ENCODE data around the gene KLHDC1.

KLHDC1 gene

DNA sequence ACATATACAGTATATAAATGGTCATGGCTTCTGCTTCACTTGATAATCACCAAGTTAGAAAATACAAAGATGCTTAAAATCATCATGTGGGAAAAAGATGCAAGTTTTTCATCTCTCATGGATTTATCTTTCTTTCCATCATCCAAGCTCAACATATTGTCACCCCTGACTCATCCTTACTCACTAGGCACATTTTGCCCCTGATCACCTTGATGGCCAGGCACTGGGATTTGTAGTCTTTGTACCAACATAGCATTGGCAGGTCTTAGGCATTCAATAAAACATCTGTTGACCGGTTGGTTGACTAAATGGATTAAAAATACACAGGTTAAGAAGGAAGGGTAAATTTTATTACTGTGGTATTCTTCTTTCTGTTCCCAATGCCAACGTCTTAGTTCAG, 103.1 kb downstream of the KLHDC1 start:
- no peak for DNase-seq

Data from stimulated activated CD4-positive, alpha-beta T cell treated with anti-CD3 and anti-CD28 coated beads, Interleukin-4, amount 100 ng/mL, for 1 hour (primary cell).